Testis (tissue), 3 donors: ENCODE measurements around the gene PYM1. TPM values are rescaled to one million over a fixed set of nuclear protein-coding genes. Genes with fewer than 3 reads are reported as not detected.

Experiments
- DNase-seq: peaks from one replicate; pipeline ENCODE4 v3.0.0-alpha.2; 2019
- H3K27ac ChIP-seq, 2 donors: fragments of 200-600 bp; sonication (generic); one replicate each; pipeline ENCODE4 v1.5.1; 2019
- H3K27me3 ChIP-seq: fragments of 200-600 bp; sonication (generic); one replicate; pipeline ENCODE4 v1.5.1; 2019
- H3K36me3 ChIP-seq: fragments of 200-600 bp; sonication (generic); one replicate; pipeline ENCODE4 v1.5.1; 2017; ENCODE audit warnings: low read depth; ENCODE audit errors: missing control alignments
- H3K4me1 ChIP-seq: fragments of 200-600 bp; sonication (generic); one replicate; pipeline ENCODE4 v1.5.1; 2019
- H3K4me3 ChIP-seq, 2 donors: fragments of 200-600 bp; sonication (generic); one replicate each; pipeline ENCODE4 v1.5.1; 2017 to 2019
- H3K9me3 ChIP-seq: fragments of 200-600 bp; sonication (generic); one replicate; pipeline ENCODE4 v1.5.1; 2017
- POLR2A ChIP-seq: fragments of 450-650 bp; IDR thresholded peaks from one replicate; pipeline ENCODE4 v1.6.1; 2017; ENCODE audit warnings: antibody characterized with exemption, mild to moderate bottlenecking, moderate library complexity
- WGBS, 2 donors: methylation state at CpG; one replicate each; pipeline ENCODE4 v1.1.5; 2018; 5-methylcytosine and 5-hydroxymethylcytosine counted together
- intact Hi-C: fragments of 100-400 bp; cut with DNase I; formaldehyde crosslinking; loops from one replicate; pipeline ENCODE4 v1.15.1; 2023; ENCODE audit warnings: low total_unique reads
- polyA plus RNA-seq: library from polyadenylated mRNA; stranded (reverse); fragments of 350-450 nt; fragmentation: Illumina TruSeq; extraction: RNeasy Lipid Tissue Mini Kit (QIAGEN cat#74804); gene quantifications from one replicate; pipeline ENCODE4 v1.2.3, GENCODE V29; 2014; ENCODE audit warnings: low read depth, low replicate concordance; ENCODE audit not compliant: insufficient read depth
- total RNA-seq, 2 donors: library from RNA; depleted of rRNA; stranded (reverse); fragments of >200 nt; gene quantifications; one replicate each; pipeline ENCODE4 v1.2.3, GENCODE V29; 2016
- TF ChIP-seq, protein P1 (sequence below), 3 experiments: fragments of 450-650 bp in 2 of 3; fragments of 200-600 bp in 1 of 3; sonication (generic) in 1 of 3; IDR thresholded peaks; one replicate each; pipeline ENCODE4 v1.5.1; 2016 to 2019; ENCODE audit warnings: antibody characterized with exemption in 3 of 3, mild to moderate bottlenecking in 2 of 3, moderate library complexity in 1 of 3

Gene PYM1
- total and polyA plus RNA-seq, 3 donors from 2014 or later = 51.6 to 71.3 (median 51.8) TPM

DNA sequence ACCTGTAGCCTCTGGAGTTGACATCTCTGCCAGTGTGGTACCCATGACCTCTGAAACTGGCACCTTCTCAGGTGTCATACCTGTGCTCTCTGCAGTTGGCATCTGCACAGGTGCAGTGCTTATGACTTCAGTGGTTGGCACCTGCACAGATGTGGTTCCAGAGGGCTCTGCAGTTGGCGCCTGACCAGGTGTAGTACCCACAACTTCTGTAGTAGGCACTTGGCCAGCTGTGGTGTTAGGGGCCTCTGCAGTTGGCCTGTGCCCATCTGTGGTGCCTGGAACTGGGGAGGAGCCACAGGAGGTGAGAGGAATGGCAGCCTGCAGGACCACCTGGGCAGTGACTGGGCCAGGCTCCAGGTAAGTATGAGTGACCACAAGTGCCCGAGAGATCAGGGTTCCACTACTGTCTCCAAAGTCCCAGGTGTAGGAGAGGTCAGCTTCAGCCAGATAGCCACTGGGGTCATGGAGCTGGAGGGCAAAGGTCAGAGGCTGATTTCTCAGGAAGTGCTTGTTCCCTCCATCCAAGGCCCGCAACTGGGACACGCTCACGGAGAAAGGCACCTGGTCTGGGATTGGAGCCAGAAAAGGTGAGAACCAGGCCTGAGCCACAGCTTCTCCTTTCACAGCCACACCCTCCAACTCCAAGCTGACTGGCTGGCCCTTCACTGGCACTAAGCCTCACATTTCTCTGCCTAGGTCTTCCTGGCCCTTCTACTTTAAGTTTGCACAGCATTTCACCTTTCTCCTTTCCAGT is 29.6 kb upstream of the PYM1 start:
- H3K36me3 ChIP-seq = no peaks in the 10 kb centered on the region
- no peaks in the 10 kb centered on the region for H3K9me3 ChIP-seq
- DNase-seq = no peak
- WGBS, 2 donors = 84 to 88% methylated on average over 4 to 5 of the region's 5 CpGs
- H3K4me1 ChIP-seq = no peaks in the 10 kb centered on the region
- TF ChIP-seq POLR2A = no peak
- TF ChIP-seq, protein P1, sequence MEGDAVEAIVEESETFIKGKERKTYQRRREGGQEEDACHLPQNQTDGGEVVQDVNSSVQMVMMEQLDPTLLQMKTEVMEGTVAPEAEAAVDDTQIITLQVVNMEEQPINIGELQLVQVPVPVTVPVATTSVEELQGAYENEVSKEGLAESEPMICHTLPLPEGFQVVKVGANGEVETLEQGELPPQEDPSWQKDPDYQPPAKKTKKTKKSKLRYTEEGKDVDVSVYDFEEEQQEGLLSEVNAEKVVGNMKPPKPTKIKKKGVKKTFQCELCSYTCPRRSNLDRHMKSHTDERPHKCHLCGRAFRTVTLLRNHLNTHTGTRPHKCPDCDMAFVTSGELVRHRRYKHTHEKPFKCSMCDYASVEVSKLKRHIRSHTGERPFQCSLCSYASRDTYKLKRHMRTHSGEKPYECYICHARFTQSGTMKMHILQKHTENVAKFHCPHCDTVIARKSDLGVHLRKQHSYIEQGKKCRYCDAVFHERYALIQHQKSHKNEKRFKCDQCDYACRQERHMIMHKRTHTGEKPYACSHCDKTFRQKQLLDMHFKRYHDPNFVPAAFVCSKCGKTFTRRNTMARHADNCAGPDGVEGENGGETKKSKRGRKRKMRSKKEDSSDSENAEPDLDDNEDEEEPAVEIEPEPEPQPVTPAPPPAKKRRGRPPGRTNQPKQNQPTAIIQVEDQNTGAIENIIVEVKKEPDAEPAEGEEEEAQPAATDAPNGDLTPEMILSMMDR (IDR thresholded peaks at IDR 0.05) = no peak
- no peak overlapping the region for H3K4me3 ChIP-seq
- H3K27me3 ChIP-seq = no peaks in the 10 kb centered on the region
- no peak overlapping the region for H3K27ac ChIP-seq
- intact Hi-C loops = no loop called here

DNA sequence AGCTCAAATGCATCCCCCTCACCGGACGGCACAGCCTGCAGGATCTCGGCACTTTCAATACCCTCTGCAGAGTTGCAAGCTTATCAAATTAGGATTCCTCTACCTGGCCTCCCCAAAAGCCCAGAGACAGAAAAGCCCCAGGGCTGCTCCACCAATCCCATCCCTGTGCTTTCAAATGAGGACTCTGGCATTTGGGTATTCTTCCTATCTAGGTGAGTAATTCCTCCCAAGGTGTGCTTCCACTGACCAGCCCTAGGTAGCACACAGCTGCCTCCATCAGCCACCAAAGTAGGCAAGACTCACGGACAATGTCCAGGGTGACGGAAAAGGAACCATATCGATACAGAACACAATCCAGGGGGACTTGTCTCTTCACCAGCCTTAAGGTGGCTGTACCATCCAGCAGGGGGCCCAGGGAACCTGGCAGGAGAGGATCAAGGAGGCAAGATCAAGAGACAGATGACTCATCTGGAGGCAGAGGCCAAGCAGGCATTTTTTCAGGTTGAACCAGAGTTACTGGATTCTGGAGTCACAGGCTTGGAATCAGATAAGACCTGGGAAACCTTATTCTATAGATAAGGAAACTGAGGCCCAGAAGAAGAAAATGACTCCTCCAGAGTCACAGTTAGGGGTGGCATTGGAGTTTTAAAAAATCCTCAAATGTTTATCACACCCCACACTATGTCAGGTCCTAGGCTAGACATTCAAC is 28.3 kb upstream of the PYM1 start:
- no peaks in the 10 kb centered on the region for H3K4me1 ChIP-seq
- H3K27me3 ChIP-seq = no peaks in the 10 kb centered on the region
- H3K4me3 ChIP-seq = no peak overlapping the region
- no peaks in the 10 kb centered on the region for H3K9me3 ChIP-seq
- 64 to 70% methylated on average over 6 of the region's 6 CpGs for WGBS, 2 donors
- TF ChIP-seq POLR2A = no peak
- TF ChIP-seq, protein P1 (IDR thresholded peaks at IDR 0.05) = no peak
- intact Hi-C loops = no loop called here
- DNase-seq = no peak
- no peak overlapping the region for H3K27ac ChIP-seq
- no peaks in the 10 kb centered on the region for H3K36me3 ChIP-seq

DNA sequence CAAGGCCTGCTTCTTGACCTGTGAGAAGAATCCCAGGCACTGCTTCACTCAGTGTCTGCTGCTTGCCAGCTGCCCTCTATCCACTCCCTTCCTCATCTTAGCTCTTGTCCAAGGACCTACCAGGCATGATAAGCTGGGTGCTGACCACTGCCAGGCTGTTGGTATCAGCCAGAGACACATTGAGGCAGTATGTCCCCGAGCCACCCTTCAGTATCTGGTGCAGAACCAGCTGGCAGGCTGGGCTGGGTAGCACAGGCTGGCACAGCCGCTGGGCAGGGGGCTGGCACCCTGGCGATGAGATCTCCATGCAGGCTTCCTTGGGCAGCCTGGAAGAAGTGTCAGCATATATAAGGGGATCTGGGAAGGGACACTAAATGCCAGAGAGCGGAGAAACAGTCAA is 27.6 kb upstream of the PYM1 start:
- 78 to 89% methylated on average over 3 to 4 of the region's 4 CpGs for WGBS, 2 donors
- H3K27me3 ChIP-seq = no peaks in the 10 kb centered on the region
- H3K9me3 ChIP-seq = no peaks in the 10 kb centered on the region
- intact Hi-C loops = no loop called here
- H3K27ac ChIP-seq = no peak overlapping the region
- H3K4me3 ChIP-seq = no peak overlapping the region
- no peaks in the 10 kb centered on the region for H3K4me1 ChIP-seq
- no peak for TF ChIP-seq POLR2A
- TF ChIP-seq, protein P1 (IDR thresholded peaks at IDR 0.05) = no peak
- no peak for DNase-seq
- no peaks in the 10 kb centered on the region for H3K36me3 ChIP-seq

DNA sequence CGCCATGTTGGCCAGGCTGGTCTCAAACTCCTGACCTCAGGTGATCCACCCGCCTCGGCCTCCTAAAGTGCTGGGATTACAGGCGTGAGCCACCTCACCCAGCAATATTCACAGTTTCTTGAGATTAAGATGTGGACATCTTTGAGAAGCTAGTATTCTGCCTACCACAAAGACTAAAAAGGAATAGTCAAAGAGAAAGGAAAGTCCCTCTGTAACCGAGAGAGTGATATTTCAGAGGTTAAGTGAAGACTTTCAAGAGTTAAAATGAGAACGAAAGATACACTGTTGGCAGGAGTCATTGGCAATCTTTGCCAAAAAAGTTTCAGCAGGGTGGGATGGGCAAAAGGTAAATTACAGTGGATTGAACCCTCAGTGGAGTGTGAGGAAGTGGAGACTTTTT is 18.9 kb upstream of the PYM1 start:
- H3K36me3 ChIP-seq = no peaks in the 10 kb centered on the region
- 87 to 88% methylated on average over 6 of the region's 6 CpGs for WGBS, 2 donors

More for the DNA sequence above, 18.9 kb upstream of the PYM1 start:
- Histone ChIP-seq H3K9me3 (no peaks in the 10 kb centered on the region), H3K27ac (no peak overlapping the region), H3K4me3 (no peak overlapping the region), H3K27me3 (no peaks in the 10 kb centered on the region), H3K4me1 (no peaks in the 10 kb centered on the region)
- DNase-seq = no peak
- intact Hi-C loops = no loop called here
- TF ChIP-seq, protein P1 (IDR thresholded peaks at IDR 0.05) = no peak
